Activated CD8-positive, alpha-beta T cell treated with anti-CD3 and anti-CD28 coated beads, Interleukin-2, amount 10 ng/mL, durations not matched to agents 7 days and 5 days (primary cell): ENCODE measurements around the gene ADAM20. TPM values are rescaled to one million over a fixed set of nuclear protein-coding genes. Genes with fewer than 3 reads are reported as not detected.

Experiments
- ATAC-seq: fragments of 150-1000 bp; cut with Tn5 transposase; one replicate; pipeline ENCODE4 v1.10.0; 2021; ENCODE audit warnings: moderate library complexity
- CTCF ChIA-PET: fragments of 350-600 bp; sonication (Branson Sonifier 250); formaldehyde crosslinking; loops from one replicate; lab custom pipeline; 2021; ENCODE audit warnings: antibody characterized with exemption; lab: Charles Lee
- POLR2A ChIA-PET: fragments of 350-600 bp; sonication (Branson Sonifier 250); formaldehyde crosslinking; loops from one replicate; lab custom pipeline; 2021; ENCODE audit warnings: antibody characterized with exemption; lab: Charles Lee
- DNase-seq: peaks from one replicate; pipeline ENCODE4 v3.0.0-alpha.2; 2020
- H3K27ac Mint-ChIP-seq: one replicate; pipeline ENCODE4 v1.8.0; 2021; ENCODE audit warnings: mild to moderate bottlenecking, mixed read lengths
- H3K27me3 Mint-ChIP-seq: one replicate; pipeline ENCODE4 v1.8.0; 2021; ENCODE audit warnings: low read depth, mixed read lengths
- H3K36me3 Mint-ChIP-seq: one replicate; pipeline ENCODE4 v1.8.0; 2021; ENCODE audit warnings: low read depth, mixed read lengths
- H3K4me1 Mint-ChIP-seq: one replicate; pipeline ENCODE4 v1.8.0; 2021; ENCODE audit warnings: low read depth, mixed read lengths
- H3K4me3 Mint-ChIP-seq: one replicate; pipeline ENCODE4 v1.8.0; 2021; ENCODE audit warnings: mild to moderate bottlenecking, mixed read lengths
- H3K9me3 Mint-ChIP-seq: one replicate; pipeline ENCODE4 v1.8.0; 2022; ENCODE audit warnings: mixed read lengths; ENCODE audit not compliant: insufficient read depth
- total RNA-seq, 2 experiments: library from RNA; stranded (reverse); gene quantifications; one replicate each; pipeline ENCODE4 v1.2.3, GENCODE V29; 2021

The ADAM20 gene
- under 1 TPM; 0.18 to 0.47 TPM for total RNA-seq

DNA sequence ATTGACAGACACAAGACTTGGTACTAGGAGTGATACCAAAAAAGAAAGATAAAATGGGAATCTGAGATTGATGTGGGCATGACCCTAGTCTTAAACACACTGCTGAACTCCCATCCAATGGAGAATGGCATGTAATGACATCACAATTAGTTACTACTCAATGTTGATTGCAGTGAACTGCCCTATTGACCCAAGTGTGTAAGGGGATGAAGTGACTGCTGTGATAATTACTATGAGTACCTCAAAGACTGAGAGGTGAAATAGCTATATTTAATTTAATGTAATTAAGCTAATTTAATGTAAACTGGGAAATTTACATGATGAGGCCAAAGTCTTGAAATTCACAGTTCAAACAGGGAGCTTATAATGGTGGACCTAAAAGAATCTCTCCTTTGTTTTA is at the start of gene ADAM20:
Gene ADAM20, minus strand, starts transcription at position 101 of the 400 bp plus-strand sequence. CDS start 10,247 bp downstream, outside the sequence.
- no peak within 1 kb of the TSS for H3K4me3 Mint-ChIP-seq
- peaks cover 11% of the 10 kb centered on the region for H3K4me1 Mint-ChIP-seq
- no peak within 1 kb of the TSS for H3K27ac Mint-ChIP-seq
- peaks cover 15% of the 10 kb centered on the region for H3K9me3 Mint-ChIP-seq
- H3K36me3 Mint-ChIP-seq: peaks cover 8% of the 10 kb centered on the region
- ATAC-seq (no peak), DNase-seq (no peak)
- POLR2A ChIA-PET: no interaction called here
- no peaks in the 10 kb centered on the region for H3K27me3 Mint-ChIP-seq
- CTCF ChIA-PET: no interaction called here

DNA sequence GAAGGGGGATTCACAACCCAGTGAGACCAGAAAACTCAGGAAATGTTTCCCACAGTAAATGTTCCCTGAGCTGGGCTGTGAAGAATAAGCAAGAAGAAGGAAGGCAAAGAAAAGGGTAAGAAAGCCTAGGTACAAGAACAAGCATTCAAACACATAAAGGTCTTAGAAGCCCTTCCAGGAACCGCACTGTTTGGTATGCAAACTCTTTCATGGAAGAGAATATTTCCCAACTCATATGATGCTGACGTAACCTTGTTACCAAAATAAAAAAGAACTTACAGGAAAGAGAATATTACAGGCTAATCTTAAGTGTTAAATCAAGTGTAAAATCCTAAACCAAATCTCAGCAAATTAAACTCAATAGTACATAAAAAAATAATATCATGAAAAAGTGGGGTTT is 42.1 kb upstream of the ADAM20 start:
- Mint-ChIP-seq H3K9me3 (peaks cover 3% of the 10 kb centered on the region), H3K27me3 (no peaks in the 10 kb centered on the region), H3K4me3 (no peak overlapping the region), H3K27ac (no peak overlapping the region), H3K36me3 (peaks cover 42% of the 10 kb centered on the region), H3K4me1 (no peaks in the 10 kb centered on the region)
- POLR2A ChIA-PET: no interaction called here
- no peak for ATAC-seq
- DNase-seq: no peak
- CTCF ChIA-PET: no interaction called here

DNA sequence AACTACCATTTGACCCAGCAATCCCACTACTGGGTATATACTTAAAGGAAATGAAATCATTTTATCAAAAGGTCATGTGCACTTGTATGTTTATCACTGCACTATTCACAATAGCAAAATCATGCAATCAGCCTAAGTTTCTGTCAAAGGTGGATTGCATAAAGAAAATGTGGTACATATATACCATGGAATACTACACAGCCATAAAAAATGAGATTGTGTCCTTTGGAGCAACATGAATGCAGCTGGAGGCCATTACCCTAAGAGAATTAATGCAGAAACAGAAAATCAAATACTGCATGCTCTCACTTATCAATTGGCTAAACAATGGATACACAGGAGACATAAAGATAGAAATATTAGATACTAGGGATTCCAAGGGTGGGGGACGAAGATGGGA is 38.2 kb upstream of the ADAM20 start:
- ATAC-seq: no peak

GRCh38 chr14:70571139-70571538 is 36.3 kb upstream of the ADAM20 start:
- H3K27me3 Mint-ChIP-seq: no peaks in the 10 kb centered on the region
- no peak for DNase-seq
- ChIA-PET CTCF (no interaction called here), POLR2A (no interaction called here)
- ATAC-seq: no peak
- peaks cover 43% of the 10 kb centered on the region for H3K36me3 Mint-ChIP-seq
- H3K4me3 Mint-ChIP-seq: no peak overlapping the region
- H3K9me3 Mint-ChIP-seq: peaks cover 3% of the 10 kb centered on the region
- H3K27ac Mint-ChIP-seq: no peak overlapping the region
- H3K4me1 Mint-ChIP-seq: no peaks in the 10 kb centered on the region

More for the DNA sequence above, 38.2 kb upstream of the ADAM20 start:
- H3K4me1 Mint-ChIP-seq: no peaks in the 10 kb centered on the region
- H3K27me3 Mint-ChIP-seq: no peaks in the 10 kb centered on the region
- POLR2A ChIA-PET: no interaction called here
- peaks cover 3% of the 10 kb centered on the region for H3K9me3 Mint-ChIP-seq
- CTCF ChIA-PET: no interaction called here
- no peak overlapping the region for H3K4me3 Mint-ChIP-seq
- H3K36me3 Mint-ChIP-seq: peaks cover 38% of the 10 kb centered on the region
- no peak for DNase-seq
- H3K27ac Mint-ChIP-seq: no peak overlapping the region

DNA sequence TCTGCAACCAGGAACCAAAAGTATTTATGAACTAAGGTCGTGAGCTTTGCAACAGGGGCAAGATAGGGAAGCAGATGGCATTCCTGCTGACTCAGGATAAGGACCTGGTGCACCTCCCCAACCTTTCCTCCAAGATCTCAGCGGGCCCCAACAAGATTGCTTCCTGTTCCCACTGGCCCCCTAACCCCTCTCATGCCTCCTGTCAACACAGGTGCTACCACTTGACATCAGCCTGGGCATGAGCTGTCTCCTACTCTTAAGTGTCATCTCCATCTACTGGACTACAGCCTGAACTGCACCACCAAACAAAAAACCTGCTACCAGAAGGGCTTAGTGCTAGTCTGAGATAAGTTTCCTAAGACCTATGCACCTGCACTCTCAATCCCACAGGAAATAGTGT is 33.0 kb upstream of the ADAM20 start:
- Mint-ChIP-seq H3K36me3 (peaks cover 59% of the 10 kb centered on the region), H3K4me1 (no peaks in the 10 kb centered on the region), H3K27ac (no peak overlapping the region), H3K4me3 (no peak overlapping the region), H3K27me3 (no peaks in the 10 kb centered on the region), H3K9me3 (peaks cover 11% of the 10 kb centered on the region)
- peak; percentile 44 for DNase-seq
- ChIA-PET POLR2A (no interaction called here), CTCF (interaction anchor here (0.6 to 2.4 kb wide), 16 partner anchors 10 to 540 kb away, joined by 3 to 11 read pairs (median 4); partner anchors contain the start of gene COX16)
- peak; percentile 44 for ATAC-seq

DNA sequence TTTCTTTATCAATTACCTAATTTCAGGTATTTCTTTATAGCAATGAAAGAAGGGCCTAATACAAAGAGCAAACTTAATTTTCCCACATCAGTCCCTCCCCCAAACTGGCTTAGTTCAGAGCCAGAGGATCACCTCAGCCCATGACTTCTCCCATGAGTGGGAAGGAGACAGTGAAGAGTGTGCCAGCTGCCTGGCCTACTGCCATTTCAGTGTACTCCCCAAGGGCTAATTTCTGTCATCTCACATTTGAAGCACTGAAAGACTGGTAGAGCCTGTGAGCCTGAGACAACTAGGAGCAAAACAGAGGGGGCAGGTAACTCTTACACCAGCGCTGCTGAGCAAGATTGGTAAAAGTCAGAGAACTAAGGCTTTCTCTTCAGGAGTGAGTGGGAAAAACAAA is 29.1 kb upstream of the ADAM20 start:
- ChIA-PET CTCF (no interaction called here), POLR2A (no interaction called here)
- no peaks in the 10 kb centered on the region for H3K27me3 Mint-ChIP-seq

DNA sequence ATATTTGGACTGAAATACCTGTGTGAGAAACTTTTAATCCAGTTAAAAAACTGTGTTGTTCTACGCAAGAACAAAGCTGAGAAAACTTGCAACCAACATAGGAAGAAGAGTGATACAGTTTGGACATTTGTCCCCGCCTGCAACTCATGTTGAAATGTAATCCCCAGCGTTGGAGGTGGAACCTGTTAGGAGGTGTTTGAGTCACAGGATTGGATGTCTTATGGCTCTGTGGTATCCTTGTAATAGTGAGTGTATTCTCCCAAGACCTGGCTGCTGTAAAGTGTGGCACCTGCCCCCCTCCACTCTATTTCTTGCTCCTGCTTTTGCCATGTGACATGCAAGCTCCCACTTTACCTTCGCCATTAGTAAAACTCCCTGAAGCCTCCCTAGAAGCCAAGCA is 28.6 kb upstream of the ADAM20 start:
- H3K9me3 Mint-ChIP-seq: peaks cover 27% of the 10 kb centered on the region
- H3K36me3 Mint-ChIP-seq: peaks cover 47% of the 10 kb centered on the region
- H3K4me3 Mint-ChIP-seq: no peak overlapping the region
- no peaks in the 10 kb centered on the region for H3K4me1 Mint-ChIP-seq
- CTCF ChIA-PET: no interaction called here
- H3K27me3 Mint-ChIP-seq: no peaks in the 10 kb centered on the region
- ATAC-seq (no peak), DNase-seq (no peak)
- POLR2A ChIA-PET: no interaction called here
- H3K27ac Mint-ChIP-seq: no peak overlapping the region

More for the DNA sequence above, 29.1 kb upstream of the ADAM20 start:
- Mint-ChIP-seq H3K4me1 (no peaks in the 10 kb centered on the region), H3K9me3 (peaks cover 27% of the 10 kb centered on the region), H3K27ac (no peak overlapping the region), H3K4me3 (no peak overlapping the region), H3K36me3 (peaks cover 47% of the 10 kb centered on the region)
- no peak for DNase-seq
- ATAC-seq: no peak

GRCh38 chr14:70558356-70558755 is 23.6 kb upstream of the ADAM20 start:
- no peak overlapping the region for H3K27ac Mint-ChIP-seq
- H3K9me3 Mint-ChIP-seq: peaks cover 20% of the 10 kb centered on the region
- H3K36me3 Mint-ChIP-seq: peaks cover 20% of the 10 kb centered on the region
- POLR2A ChIA-PET: no interaction called here
- peaks cover 2% of the 10 kb centered on the region for H3K4me1 Mint-ChIP-seq
- ATAC-seq: no peak
- CTCF ChIA-PET: interaction anchor here (1.1 to 1.9 kb wide), 2 partner anchors 10 to 471 kb away, joined by 3 to 11 read pairs; no protein-coding TSS in a partner anchor
- no peaks in the 10 kb centered on the region for H3K27me3 Mint-ChIP-seq
- DNase-seq: no peak
- no peak overlapping the region for H3K4me3 Mint-ChIP-seq

DNA sequence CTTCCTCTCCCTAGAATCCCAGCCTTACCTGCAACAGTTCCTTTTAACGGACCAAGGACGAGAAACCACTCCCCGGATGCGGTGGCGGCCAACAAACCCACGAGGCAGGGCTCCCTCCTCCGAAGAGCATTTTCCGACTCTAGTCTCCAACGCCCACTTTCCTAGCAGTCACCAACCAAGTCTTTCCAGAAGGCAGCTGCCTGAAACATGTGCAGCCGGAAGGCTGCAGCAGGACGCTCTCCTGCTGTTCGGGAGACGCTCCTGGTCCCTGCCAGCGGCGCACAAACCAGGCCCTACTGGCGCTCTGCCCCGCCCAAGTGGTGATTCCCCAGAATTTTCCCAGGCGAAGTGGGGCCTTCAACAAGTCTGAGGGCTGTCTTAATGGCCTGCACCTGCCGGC is 21.1 kb upstream of the ADAM20 start:
- POLR2A ChIA-PET: no interaction called here

DNA sequence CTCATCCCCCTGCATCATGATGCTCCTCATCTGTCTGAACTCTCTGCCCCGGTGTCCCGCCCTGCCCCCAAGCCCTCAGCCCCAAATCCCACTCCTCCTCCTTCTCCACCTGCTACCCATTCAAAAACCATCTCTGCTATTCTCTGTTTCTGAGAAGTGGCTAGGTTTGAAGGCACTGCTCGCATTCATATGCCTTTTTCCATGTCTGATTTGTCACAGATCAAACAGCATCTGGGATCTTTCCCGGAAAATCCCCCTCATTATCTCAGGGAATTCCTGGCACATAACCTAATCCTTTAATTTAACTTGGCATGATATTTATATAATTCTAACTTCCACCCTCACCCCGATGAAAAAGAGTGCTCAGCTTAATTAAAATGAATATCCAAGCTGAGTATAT is 3.3 kb upstream of the ADAM20 start:
- H3K4me3 Mint-ChIP-seq: no peak overlapping the region
- peaks cover 3% of the 10 kb centered on the region for H3K36me3 Mint-ChIP-seq
- DNase-seq (no peak), ATAC-seq (no peak)
- no peak overlapping the region for H3K27ac Mint-ChIP-seq
- ChIA-PET CTCF (no interaction called here), POLR2A (no interaction called here)
- no peaks in the 10 kb centered on the region for H3K27me3 Mint-ChIP-seq
- peaks cover 3% of the 10 kb centered on the region for H3K9me3 Mint-ChIP-seq
- H3K4me1 Mint-ChIP-seq: peaks cover 16% of the 10 kb centered on the region

More for the DNA sequence above, 21.1 kb upstream of the ADAM20 start:
- H3K4me1 Mint-ChIP-seq: peaks cover 2% of the 10 kb centered on the region
- H3K9me3 Mint-ChIP-seq: peaks cover under 1% of the 10 kb centered on the region
- H3K27ac Mint-ChIP-seq: no peak overlapping the region
- no peaks in the 10 kb centered on the region for H3K27me3 Mint-ChIP-seq
- peaks cover 1% of the 10 kb centered on the region for H3K36me3 Mint-ChIP-seq
- DNase-seq (no peak), ATAC-seq (no peak)
- no peak overlapping the region for H3K4me3 Mint-ChIP-seq
- CTCF ChIA-PET: no interaction called here

DNA sequence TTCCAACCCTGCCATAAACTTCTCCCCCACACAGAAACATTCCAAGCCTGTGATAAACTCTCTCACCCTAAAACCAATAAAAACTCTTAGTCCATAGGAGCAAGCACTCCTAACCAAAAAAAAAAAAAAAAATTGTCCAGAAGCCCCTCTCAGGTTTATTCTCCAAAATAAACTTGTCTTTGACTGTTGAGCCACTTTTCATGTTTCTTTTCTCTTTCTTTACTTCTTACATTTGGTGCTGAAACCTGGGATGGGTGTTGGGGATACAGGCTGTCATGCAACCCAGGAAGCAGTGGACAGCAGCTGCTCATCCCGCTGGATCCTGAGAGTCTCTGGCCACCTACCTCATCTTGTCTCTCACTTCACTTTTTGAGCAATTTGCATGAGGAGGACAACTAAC is 2.0 kb upstream of the ADAM20 start:
- no peaks in the 10 kb centered on the region for H3K27me3 Mint-ChIP-seq
- DNase-seq: no peak
- peaks cover 10% of the 10 kb centered on the region for H3K9me3 Mint-ChIP-seq
- POLR2A ChIA-PET: no interaction called here
- CTCF ChIA-PET: no interaction called here
- ATAC-seq: no peak
- no peak overlapping the region for H3K4me3 Mint-ChIP-seq
- H3K27ac Mint-ChIP-seq: no peak overlapping the region
- H3K4me1 Mint-ChIP-seq: peaks cover 16% of the 10 kb centered on the region
- H3K36me3 Mint-ChIP-seq: peaks cover 8% of the 10 kb centered on the region

DNA sequence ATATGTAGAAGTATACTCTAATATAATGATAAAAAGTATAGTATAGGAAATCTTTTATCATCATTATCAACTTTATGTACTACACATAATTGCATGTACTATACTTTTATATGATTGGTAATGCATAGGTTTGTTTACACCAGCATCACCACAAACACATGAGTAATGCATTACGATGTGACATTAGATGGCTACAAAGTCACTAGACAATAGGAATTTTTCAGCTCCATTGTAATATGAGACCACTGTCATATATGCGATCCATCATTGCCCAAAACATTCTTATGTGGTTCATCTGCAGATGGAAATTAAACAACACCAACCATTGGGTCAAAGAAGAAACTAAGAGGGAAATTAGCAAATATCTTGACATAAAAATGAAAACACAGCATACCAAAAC is 4.4 kb downstream of the ADAM20 start:
- no peaks in the 10 kb centered on the region for H3K27me3 Mint-ChIP-seq
- no peak overlapping the region for H3K4me3 Mint-ChIP-seq
- no peaks in the 10 kb centered on the region for H3K4me1 Mint-ChIP-seq
- H3K27ac Mint-ChIP-seq: no peak overlapping the region
- ATAC-seq: no peak
- POLR2A ChIA-PET: no interaction called here
- peaks cover 15% of the 10 kb centered on the region for H3K9me3 Mint-ChIP-seq
- no peak for DNase-seq
- CTCF ChIA-PET: interaction anchor here (0.7 kb wide), 1 partner anchor 9 kb away, joined by 3 read pairs; no protein-coding TSS in a partner anchor
- H3K36me3 Mint-ChIP-seq: peaks cover 8% of the 10 kb centered on the region
